ENCODE results near the gene CPA1. TPM values are rescaled to one million over a fixed set of nuclear protein-coding genes. Genes with fewer than 3 reads are reported as not detected.

The CPA1 gene
- total and polyA plus RNA-seq, 2 of the 4 experiments (the other 2 are of a cell fraction), result not detected

DNA sequence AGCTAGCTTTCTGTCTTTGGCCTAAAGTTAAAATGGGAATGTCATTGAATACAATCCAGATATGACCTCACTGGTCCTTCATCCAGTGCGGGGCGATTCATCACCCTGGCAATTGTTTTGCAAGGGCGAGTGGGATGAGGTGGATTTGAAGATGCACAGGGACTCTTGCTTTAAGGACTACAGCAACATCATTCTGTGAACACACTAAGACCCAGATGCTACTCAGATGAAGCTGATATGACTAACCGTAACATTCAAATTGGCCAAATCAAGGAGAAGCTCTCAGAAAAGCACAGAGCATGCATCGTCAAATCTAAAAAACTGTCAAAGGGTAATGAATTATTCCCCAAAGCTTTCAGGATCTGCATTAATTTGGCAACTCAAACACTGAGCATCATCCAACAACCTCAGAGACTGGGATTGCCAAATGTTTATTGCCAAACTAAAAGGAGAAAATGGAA is 12.8 kb downstream of the CPA1 start:
- Histone ChIP-seq H2AK5ac (ENCODE audit: low read depth, low read length) (peak overlapping the region; percentile 19; the same call in 1 of the 2 replicates), H3K14ac (replicated peaks; ENCODE audit: low read depth, low read length) (no peak overlapping the region; the same call in 1 of the 2 replicates), H2AFZ (replicated peaks; ENCODE audit: low read length, poor library complexity) (no peak overlapping the region), H2AK9ac (replicated peaks; ENCODE audit: low read depth, low read length, poor library complexity) (no peak overlapping the region), H3K9ac (ENCODE audit: low read depth, low read length) (no peak overlapping the region), H3K27ac (ENCODE audit: insufficient read depth, low read length) (peak overlapping the region; percentile 25; the same call in 1 of the 2 replicates), H3K4me2 (ENCODE audit: low read depth, low read length) (no peak overlapping the region), H3K27me3 (ENCODE audit: control insufficient read depth, insufficient read depth, low read length) (no peaks in the 10 kb centered on the region), H3K4me1 (ENCODE audit: control insufficient read depth, insufficient read depth, low read length) (peaks cover 6% of the 10 kb centered on the region), H3K56ac (ENCODE audit: extremely low read depth, insufficient read depth, low read length) (no peak overlapping the region), H2BK15ac (ENCODE audit: low read depth, low read length) (peak overlapping the region; percentile 48; the same call in 1 of the 3 replicates), H3K9me1 (ENCODE audit: insufficient read depth, low read length) (peaks cover 3% of the 10 kb centered on the region; the same call in 1 of the 2 replicates), H2BK5ac (ENCODE audit: low read depth, low read length, poor library complexity, severe bottlenecking) (peak overlapping the region; percentile 77), H4K5ac (ENCODE audit: low read depth, low read length) (peak overlapping the region; percentile 4; the same call in 1 of the 2 replicates), H3K18ac (ENCODE audit: low read depth, low read length) (peak overlapping the region; percentile 11; the same call in 1 of the 2 replicates), H3K79me1 (ENCODE audit: low read depth in 1 of 2, low read length in 2 of 2) (no peaks in the 10 kb centered on the region), H2BK20ac (ENCODE audit: low read depth, low read length) (no peak overlapping the region), H4K91ac (ENCODE audit: insufficient read depth, low read depth, low read length) (peak overlapping the region; percentile 12; the same call in 1 of the 2 replicates), H3K23ac (ENCODE audit: low read depth, low read length) (no peak overlapping the region), H3K4ac (ENCODE audit: low read depth, low read length) (peak overlapping the region; percentile 69; the same call in 1 of the 2 replicates), H4K8ac (ENCODE audit: low read depth in 2 of 2, low read length in 2 of 2) (peak overlapping the region in 1 of 2 experiments; percentile 86; a peak in 2 of 4 replicates), H3K36me3 (ENCODE audit: control insufficient read depth, insufficient read depth, low read length) (peaks cover 2% of the 10 kb centered on the region; the same call in 1 of the 2 replicates), H4K20me1 (ENCODE audit: insufficient read depth, low read length) (no peaks in the 10 kb centered on the region), H3K9me3 (ENCODE audit: control insufficient read depth, insufficient read depth, low read length) (no peaks in the 10 kb centered on the region), H2BK120ac (ENCODE audit: low read depth, low read length) (peak overlapping the region; percentile 56), H3K4me3 (ENCODE audit: insufficient read depth, low read depth, low read length) (no peak overlapping the region)
- DNase-seq, result peak; percentile 80
- dilution Hi-C loops (cut with HindIII; ENCODE audit: low sequenced_read_pairs, unreplicated experiment), result no loop called here
- in situ Hi-C loops (cut with MboI; ENCODE audit: low sequenced_read_pairs), result no loop called here
- ATAC-seq (ENCODE audit: low read depth), result peak; percentile 78
- intact Hi-C loops (cut with micrococcal nuclease), result loop anchor here (10.0 kb wide), 1 partner anchor 318 kb away; the partner anchor contains the start of gene KLHDC10
- TF ChIP-seq CEBPB (IDR thresholded peaks at IDR 0.05; ENCODE audit: low read depth, low read length), result peak; percentile 78
- TF ChIP-seq RAD21 (IDR thresholded peaks at IDR 0.05; ENCODE audit: low read length), result no peak
- ChIA-PET CTCF (interaction anchor here (1.1 kb wide), 1 partner anchor 115 kb away, joined by 3 read pairs; no protein-coding TSS in a partner anchor), POLR2A (ENCODE audit: unreplicated experiment) (interaction anchor here (0.6 kb wide), 1 partner anchor 69 kb away, joined by 3 read pairs; no protein-coding TSS in a partner anchor)
- BruUV-seq (replicated peaks), result no TSS peak
- no CpG with 5 or more reads among the region's 5 CpGs for WGBS, 2 experiments (ENCODE audit: extremely low coverage in 2 of 2, insufficient read length in 1 of 2)

Data from IMR-90 (cell line).